PC-3 (cell line): Measurements from ENCODE around the gene AUTS2. TPM values are rescaled to one million over a fixed set of nuclear protein-coding genes. Genes with fewer than 3 reads are reported as not detected.

Experiments
- ATAC-seq: fragments of 200-7000 bp; cut with Tn5 transposase; 2 replicates; pipeline ENCODE4 v1.9.1; 2020; ENCODE audit warnings: mild to moderate bottlenecking, moderate library complexity
- BruUV-seq: library from RNA; stranded (reverse); fragments of 400-500 nt; replicated peaks from 2 replicates; lab custom pipeline; 2021; lab: Mats Ljungman, UMichigan
- CTCF ChIA-PET: fragments of 300-600 bp; sonication (Branson Sonifier 250); formaldehyde crosslinking; loops from one replicate; lab custom pipeline; 2022; ENCODE audit warnings: antibody characterized with exemption; lab: Charles Lee
- POLR2A ChIA-PET: fragments of 300-600 bp; sonication (Branson Sonifier 250); formaldehyde crosslinking; loops from one replicate; lab custom pipeline; 2022; ENCODE audit warnings: antibody characterized with exemption; ENCODE audit not compliant: unreplicated experiment; lab: Charles Lee
- DNase-seq: peaks from one replicate; pipeline ENCODE4 v3.0.0-alpha.2; 2015
- H2AFZ ChIP-seq: fragments of 300-600 bp; sonication (generic); 2 replicates; pipeline ENCODE4 v1.6.0; 2016; ENCODE audit warnings: antibody characterized with exemption, low read length
- H3F3A ChIP-seq: fragments of 300-600 bp; sonication (generic); one replicate; pipeline ENCODE4 v1.6.0; 2017; ENCODE audit warnings: antibody characterized with exemption, low read length, control low read depth, mild to moderate bottlenecking; ENCODE audit not compliant: unreplicated experiment
- H3K27ac ChIP-seq: fragments of 300-600 bp; sonication (generic); 2 replicates; pipeline ENCODE4 v1.5.1; 2016; ENCODE audit warnings: mild to moderate bottlenecking, low read length
- H3K27me3 ChIP-seq: fragments of 300-600 bp; sonication (generic); 2 replicates; pipeline ENCODE4 v1.6.1; 2016; ENCODE audit warnings: low read length, mixed read lengths
- H3K36me3 ChIP-seq: fragments of 300-600 bp; sonication (generic); 2 replicates; pipeline ENCODE4 v1.6.1; 2016; ENCODE audit warnings: low read depth, mixed run types, low read length, mixed read lengths
- H3K4me1 ChIP-seq: fragments of 300-600 bp; sonication (generic); 2 replicates; pipeline ENCODE4 v1.5.1; 2016; ENCODE audit warnings: low read length; ENCODE audit not compliant: insufficient read depth
- H3K4me2 ChIP-seq: fragments of 300-600 bp; sonication (generic); 2 replicates; pipeline ENCODE4 v1.6.0; 2016; ENCODE audit warnings: low read length
- H3K4me3 ChIP-seq: fragments of 300-600 bp; sonication (generic); 2 replicates; pipeline ENCODE4 v1.5.1; 2016; ENCODE audit warnings: mild to moderate bottlenecking, low read length, mixed read lengths
- H3K79me2 ChIP-seq: fragments of 300-600 bp; sonication (generic); 2 replicates; pipeline ENCODE4 v1.6.1; 2017; ENCODE audit warnings: low read length, mixed read lengths
- H3K9ac ChIP-seq: fragments of 300-600 bp; sonication (generic); 2 replicates; pipeline ENCODE4 v1.6.0; 2016; ENCODE audit warnings: mild to moderate bottlenecking, low read length
- H3K9me2 ChIP-seq: fragments of 300-600 bp; sonication (generic); replicated peaks from 2 replicates; pipeline ENCODE4 v1.6.1; 2016; ENCODE audit warnings: mixed run types, low read length, mixed read lengths
- H3K9me3 ChIP-seq: fragments of 300-600 bp; sonication (generic); 2 replicates; pipeline ENCODE4 v1.6.1; 2016; ENCODE audit warnings: low read length, mixed read lengths
- H4K20me1 ChIP-seq: fragments of 300-600 bp; sonication (generic); 2 replicates; pipeline ENCODE4 v1.6.1; 2016; ENCODE audit warnings: low read length, mixed read lengths
- CTCF ChIP-seq: fragments of 300-600 bp; sonication (generic); conservative IDR thresholded peaks from 2 replicates; pipeline ENCODE4 v1.5.1; 2017; ENCODE audit warnings: antibody characterized with exemption, low read depth, mild to moderate bottlenecking, low read length
- EZH2 ChIP-seq: fragments of 300-600 bp; sonication (generic); IDR thresholded peaks from one replicate; pipeline ENCODE4 v1.6.1; 2017; ENCODE audit warnings: antibody characterized with exemption, mild to moderate bottlenecking, low read length; ENCODE audit not compliant: unreplicated experiment
- EZH2phosphoT487 ChIP-seq: fragments of 300-600 bp; sonication (generic); IDR thresholded peaks from 2 replicates; pipeline ENCODE4 v1.6.1; 2018; ENCODE audit warnings: mild to moderate bottlenecking, antibody characterized with exemption, low read length, borderline replicate concordance
- intact Hi-C: fragments of 100-400 bp; cut with micrococcal nuclease; formaldehyde crosslinking; loops from 2 replicates; pipeline ENCODE4 v1.9.0; 2023
- total RNA-seq: library from RNA; depleted of rRNA; stranded (reverse); fragments of >200 nt; gene quantifications from 2 replicates; pipeline ENCODE4 v1.2.3, GENCODE V29; 2014

The AUTS2 gene
- total RNA-seq, 1 experiment from 2014 or later, result not detected

GRCh38 chr7:70630440-70630817, 1032.2 kb downstream of the AUTS2 start:
- H3F3A ChIP-seq, result no peaks in the 10 kb centered on the region
- H3K4me3 ChIP-seq, result no peak overlapping the region
- no peak for DNase-seq
- TF ChIP-seq CTCF, result no peak
- no peak for TF ChIP-seq EZH2phosphoT487
- no peak for TF ChIP-seq EZH2
- no peaks in the 10 kb centered on the region for H3K9me2 ChIP-seq
- H3K9ac ChIP-seq, result no peak overlapping the region
- H3K79me2 ChIP-seq, result no peaks in the 10 kb centered on the region
- intact Hi-C loops, result no loop called here
- ChIA-PET CTCF (no interaction called here), POLR2A (no interaction called here)
- H3K9me3 ChIP-seq, result no peaks in the 10 kb centered on the region
- H3K36me3 ChIP-seq, result no peaks in the 10 kb centered on the region
- no peak for ATAC-seq
- H3K27me3 ChIP-seq, result no peaks in the 10 kb centered on the region
- no TSS peak for BruUV-seq
- no peak overlapping the region for H3K4me2 ChIP-seq
- H4K20me1 ChIP-seq, result no peaks in the 10 kb centered on the region
- no peaks in the 10 kb centered on the region for H3K4me1 ChIP-seq
- no peak overlapping the region for H3K27ac ChIP-seq
- no peak overlapping the region for H2AFZ ChIP-seq

- Histone ChIP-seq H3K27me3 (no peaks in the 10 kb centered on the region), H3K9me3 (no peaks in the 10 kb centered on the region), H3K4me1 (no peaks in the 10 kb centered on the region), H3K9ac (no peak overlapping the region), H3F3A (no peaks in the 10 kb centered on the region), H3K79me2 (no peaks in the 10 kb centered on the region), H4K20me1 (no peaks in the 10 kb centered on the region), H3K4me2 (no peak overlapping the region), H3K36me3 (no peaks in the 10 kb centered on the region), H3K27ac (no peak overlapping the region), H2AFZ (no peak overlapping the region), H3K9me2 (no peaks in the 10 kb centered on the region), H3K4me3 (no peak overlapping the region)
- intact Hi-C loops, result no loop called here
- no TSS peak for BruUV-seq
- no peak for TF ChIP-seq CTCF
- no peak for TF ChIP-seq EZH2
- TF ChIP-seq EZH2phosphoT487, result no peak
- ATAC-seq (no peak), DNase-seq (no peak)
- CTCF ChIA-PET, result no interaction called here
- POLR2A ChIA-PET, result no interaction called here
Observed at GRCh38 chr7:70630818-70631457, 1032.7 kb downstream of the AUTS2 start.

GRCh38 chr7:70631718-70632117, 1033.4 kb downstream of the AUTS2 start:
- BruUV-seq, result no TSS peak
- H3K9ac ChIP-seq, result no peak overlapping the region
- POLR2A ChIA-PET, result no interaction called here
- H3K27me3 ChIP-seq, result no peaks in the 10 kb centered on the region
- H3K4me3 ChIP-seq, result no peak overlapping the region
- no peak overlapping the region for H3K4me2 ChIP-seq
- H3K4me1 ChIP-seq, result no peaks in the 10 kb centered on the region
- no peak overlapping the region for H2AFZ ChIP-seq
- H3K9me3 ChIP-seq, result no peaks in the 10 kb centered on the region
- TF ChIP-seq EZH2phosphoT487 (no peak), EZH2 (no peak), CTCF (no peak)
- H3F3A ChIP-seq, result no peaks in the 10 kb centered on the region
- intact Hi-C loops, result no loop called here
- H4K20me1 ChIP-seq, result no peaks in the 10 kb centered on the region
- no peaks in the 10 kb centered on the region for H3K79me2 ChIP-seq
- no peak for ATAC-seq
- no peaks in the 10 kb centered on the region for H3K9me2 ChIP-seq
- CTCF ChIA-PET, result no interaction called here
- no peaks in the 10 kb centered on the region for H3K36me3 ChIP-seq
- no peak for DNase-seq
- no peak overlapping the region for H3K27ac ChIP-seq
